Measurements from ENCODE around the gene OBP2A.

DNA sequence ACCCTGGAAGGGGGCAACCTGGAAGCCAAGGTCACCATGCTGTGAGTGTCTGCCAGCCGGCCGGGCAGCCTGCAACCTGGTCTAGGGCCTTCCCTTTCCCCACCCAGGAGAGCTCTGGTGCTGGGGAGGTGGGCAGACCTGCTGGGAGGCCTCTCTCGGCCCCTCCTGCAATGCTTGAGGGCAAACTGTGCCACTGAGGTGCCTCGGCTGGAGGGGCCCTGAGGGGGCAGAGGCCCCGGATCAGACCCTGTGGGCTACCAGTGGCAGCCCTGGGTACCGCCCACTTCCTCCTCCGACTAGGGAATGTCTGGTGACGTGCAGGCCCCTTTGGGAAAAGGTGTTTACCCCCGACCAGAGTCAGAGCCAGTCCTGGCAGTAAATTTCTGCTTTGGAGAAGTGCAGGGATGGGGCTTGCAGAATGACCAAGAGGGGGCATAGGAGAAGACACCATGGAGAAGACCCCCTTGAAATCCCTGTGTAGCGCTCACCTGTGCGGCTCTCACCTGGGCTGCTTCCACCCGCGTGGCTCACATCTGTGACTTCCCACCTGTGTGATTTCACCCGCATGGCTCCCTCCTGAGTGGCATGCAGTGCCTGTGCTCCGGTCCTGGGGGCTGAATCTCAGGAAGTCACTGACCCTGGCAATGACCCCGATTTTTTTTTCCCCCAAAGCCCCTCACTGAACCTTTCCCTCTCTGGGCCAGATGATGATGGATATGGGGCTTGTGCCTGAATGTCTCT, 23.6 kb upstream of the OBP2A start:
- TF ChIP-seq TAF1 (IDR thresholded peaks at IDR 0.05; ENCODE audit: borderline replicate concordance, insufficient read depth, low read length) (no peak), REST (IDR thresholded peaks at IDR 0.05; ENCODE audit: insufficient read depth in 1 of 2, low read depth in 2 of 2, low read length in 2 of 2) (no peak), POLR2AphosphoS5 (IDR thresholded peaks at IDR 0.05; ENCODE audit: low read depth, low read length) (no peak), SIN3A (IDR thresholded peaks at IDR 0.05; ENCODE audit: borderline replicate concordance, insufficient read depth, low read length) (no peak), FOXP2 (optimal IDR thresholded peaks at IDR 0.05; ENCODE audit: borderline replicate concordance, extremely low read depth, extremely low read length, insufficient read depth) (no peak)

Measured in PFSK-1 (cell line).